Putamen (tissue), 1 donor: ENCODE results near the gene CCIN.
"Not testable (repeated sequence)": the region's sequence is repeated elsewhere in the genome, so short reads cannot be mapped to it uniquely, and the experiment has no call there.

Experiments
- DNase-seq: peaks from one replicate; pipeline ENCODE4 v3.0.0-alpha.2; 2016; ENCODE audit warnings: low spot score

Gene CCIN

GRCh38 chr9:36169166-36169565, at the start of gene CCIN:
CCIN (plus strand) TSS chr9:36169388; CDS start chr9:36169503, 115 bp downstream.
- DNase-seq: no peak

DNA sequence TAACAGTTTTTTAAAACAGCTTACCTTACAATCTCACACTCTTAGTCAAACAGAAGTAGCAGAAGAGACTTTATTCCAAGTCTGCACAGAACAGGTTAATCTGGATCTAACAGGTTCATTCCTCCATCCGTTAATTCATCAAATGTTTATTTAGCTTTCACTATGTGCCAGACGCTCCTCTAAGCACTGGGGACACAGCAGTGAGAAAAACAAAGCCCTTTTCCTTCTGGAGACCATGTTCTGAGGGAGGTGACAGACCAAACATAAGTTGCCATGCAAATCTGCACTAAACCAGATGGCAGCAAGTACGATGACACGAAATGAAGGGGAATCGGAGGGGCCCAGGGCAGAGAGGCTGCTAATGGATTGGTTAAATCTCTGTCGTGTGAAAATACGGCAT, 49.7 kb upstream of the CCIN start:
- DNase-seq: no peak

GRCh38 chr9:36120705-36121104, 48.5 kb upstream of the CCIN start:
- DNase-seq: no peak

DNA sequence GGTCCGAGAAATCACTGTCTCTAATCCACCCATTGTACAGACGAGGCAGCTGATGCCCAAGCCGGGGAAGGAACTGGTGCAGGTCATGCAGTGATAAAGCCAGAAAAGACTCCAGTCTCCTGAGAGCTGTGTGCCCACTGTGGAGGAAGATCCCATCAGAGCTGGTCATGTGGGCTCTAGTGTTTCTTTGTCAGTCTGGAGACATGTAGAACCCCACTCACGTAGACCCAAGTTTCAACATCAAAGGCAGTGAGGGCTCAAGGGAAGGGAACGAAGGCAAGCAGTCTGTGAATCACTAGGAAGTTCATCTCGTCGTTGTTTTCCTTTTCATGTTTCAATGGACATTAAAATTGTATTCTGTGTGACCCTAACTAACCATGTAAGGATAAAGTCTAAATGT, 47.2 kb upstream of the CCIN start:
- DNase-seq: no peak

GRCh38 chr9:36123515-36123914, 45.7 kb upstream of the CCIN start:
- DNase-seq: no peak

DNA sequence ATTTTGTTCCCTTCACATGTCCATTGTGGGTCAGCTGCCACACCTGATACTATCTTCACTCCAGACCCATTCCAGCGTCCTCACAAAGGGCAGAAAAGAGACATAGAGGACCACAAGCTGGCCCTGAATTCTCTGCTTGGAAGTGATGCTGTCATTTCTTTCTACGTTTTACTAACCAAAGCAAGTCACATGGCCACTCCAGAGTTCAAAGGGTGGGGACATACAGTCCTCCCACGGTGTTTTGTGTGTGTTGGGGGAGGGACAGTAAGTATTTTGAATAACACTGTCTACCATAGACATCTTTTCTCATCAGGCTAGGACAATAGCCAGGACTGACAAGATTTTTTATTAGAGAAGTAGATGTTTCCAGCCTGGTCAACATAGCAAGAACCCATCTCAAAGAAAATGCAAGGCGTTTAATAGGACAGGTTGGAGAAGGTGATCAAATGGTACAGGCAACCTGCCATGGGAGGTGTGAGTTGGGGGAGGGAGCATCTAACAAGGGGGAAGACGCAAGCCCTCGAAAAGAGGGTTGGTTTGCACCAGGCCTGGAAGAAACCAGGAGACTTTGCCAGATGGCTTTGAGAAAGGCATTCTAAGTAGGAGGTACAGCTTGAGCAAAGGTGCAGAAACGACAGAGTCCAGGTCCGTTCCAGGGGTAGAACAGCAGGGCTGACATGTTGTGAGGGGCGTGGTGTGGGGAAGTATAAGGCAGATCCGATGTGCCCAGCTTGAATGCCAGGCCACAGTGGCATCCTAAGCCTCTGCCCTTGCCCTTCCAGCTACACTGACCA, 43.9 kb upstream of the CCIN start:
- no peak for DNase-seq

GRCh38 chr9:36126016-36126730, 43.0 kb upstream of the CCIN start:
- no peak for DNase-seq

- no peak for DNase-seq
Observed at GRCh38 chr9:36127652-36128244, 41.4 kb upstream of the CCIN start.

DNA sequence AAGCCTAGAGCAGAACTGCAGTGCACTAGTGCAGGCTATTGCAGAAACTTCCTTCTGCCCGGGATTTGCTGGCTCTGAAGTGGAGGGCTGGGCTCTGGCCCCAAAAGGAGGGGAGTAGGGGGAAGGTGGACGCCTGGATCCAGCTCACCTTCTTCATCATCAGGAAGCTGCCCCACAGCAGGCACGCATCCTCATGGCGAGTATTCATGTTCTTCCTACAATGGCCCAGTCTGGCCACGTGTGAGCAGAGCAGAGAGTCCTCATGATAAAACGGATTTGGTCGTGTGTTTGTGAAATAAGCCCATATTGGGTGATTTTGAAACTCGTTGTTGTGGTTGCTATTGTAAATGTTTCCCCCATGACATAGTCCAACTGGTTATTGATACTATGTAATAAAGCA, 40.8 kb upstream of the CCIN start:
- no peak for DNase-seq

DNA sequence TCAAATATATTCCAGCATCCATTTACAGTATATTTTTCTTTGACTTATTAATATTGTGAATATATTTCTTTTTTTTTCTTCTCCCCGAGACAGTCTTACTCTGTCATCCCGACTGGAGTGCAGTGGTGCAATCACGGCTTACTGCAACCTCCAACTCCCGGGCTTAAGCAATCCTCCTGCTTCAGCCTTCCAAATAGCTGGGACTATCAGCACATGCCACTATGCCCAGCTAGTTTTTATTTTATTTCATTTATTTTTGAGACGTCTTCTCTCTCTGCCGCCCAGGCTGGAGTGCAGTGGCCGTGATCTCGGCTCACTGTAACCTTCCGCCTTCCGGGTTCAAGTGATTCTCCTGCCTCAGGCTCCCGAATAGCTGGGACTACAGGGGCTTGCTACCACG, 40.0 kb upstream of the CCIN start:
- no peak for DNase-seq

DNA sequence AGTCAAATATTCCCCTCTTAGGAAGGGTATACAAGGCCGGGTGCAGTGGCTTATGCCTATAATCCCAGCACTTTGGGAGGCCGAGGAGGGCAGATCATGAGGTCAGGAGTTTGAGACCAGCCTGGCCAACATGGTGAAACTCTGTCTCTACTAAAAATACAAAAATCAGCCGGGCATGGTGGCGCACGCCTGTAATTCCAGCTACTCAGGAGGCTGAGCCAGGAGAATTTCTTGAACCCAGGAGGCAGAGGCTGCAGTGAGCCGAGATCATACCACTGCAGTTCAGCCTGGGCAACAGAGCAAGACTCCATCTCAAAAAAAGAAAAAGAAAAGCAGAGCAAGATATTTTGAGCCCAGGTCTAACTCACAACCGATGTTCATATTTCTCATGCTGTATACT, 37.5 kb upstream of the CCIN start:
- not testable (repeated sequence) for DNase-seq

DNA sequence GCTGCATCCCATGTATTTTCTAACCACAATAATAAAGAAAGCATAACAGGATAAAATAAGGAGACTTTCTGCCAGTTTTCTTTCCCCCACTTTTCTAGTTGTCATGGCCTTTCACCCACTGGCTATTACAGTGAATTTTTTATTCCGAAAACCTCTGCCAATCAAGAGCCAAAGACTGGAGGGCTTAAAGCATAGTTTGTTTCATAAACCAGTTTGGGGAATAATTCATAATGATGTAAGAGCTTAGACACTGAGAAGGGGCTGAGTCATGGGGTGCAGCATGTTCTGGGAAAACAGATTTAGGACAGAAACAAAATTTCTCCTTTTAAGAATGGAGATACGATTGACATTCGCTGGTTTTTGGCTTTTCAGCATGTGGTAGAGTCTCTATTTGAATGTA, 37.1 kb upstream of the CCIN start:
- DNase-seq: no peak

DNA sequence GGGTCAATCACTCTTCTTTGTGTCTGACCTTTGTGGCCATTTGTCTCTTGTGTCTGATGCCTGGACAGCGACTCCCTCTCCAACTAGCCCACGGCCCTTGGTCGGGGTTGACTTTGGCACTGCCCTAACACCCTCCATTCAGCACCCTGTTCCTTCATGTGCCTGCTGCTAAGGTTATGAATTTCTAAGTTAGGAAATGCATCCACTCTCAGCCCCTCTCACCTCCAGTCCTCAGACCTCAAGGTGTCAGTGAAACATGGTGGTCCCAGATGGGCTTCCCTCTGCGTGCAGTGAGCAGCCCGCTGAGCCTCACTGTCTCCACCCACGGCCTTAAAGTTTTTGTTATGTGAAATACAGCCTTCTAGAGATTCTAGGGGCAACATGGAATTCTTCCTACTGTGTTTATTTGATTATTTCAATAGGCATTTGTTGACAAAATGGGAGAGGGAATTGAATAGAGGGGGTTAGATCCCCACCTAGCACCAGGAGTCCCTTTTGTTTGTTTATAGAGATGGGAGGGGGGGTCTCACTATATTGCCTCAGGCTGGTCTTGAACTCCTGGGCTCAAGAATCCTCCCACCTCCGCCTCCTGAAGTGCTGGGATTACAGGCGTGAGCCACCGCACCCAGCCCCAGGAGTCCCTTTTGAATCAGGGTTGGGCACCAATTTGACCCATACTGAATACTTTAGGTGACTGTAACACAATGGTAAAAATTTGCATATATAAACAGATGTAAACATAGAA, 34.3 kb upstream of the CCIN start:
- no peak for DNase-seq

DNA sequence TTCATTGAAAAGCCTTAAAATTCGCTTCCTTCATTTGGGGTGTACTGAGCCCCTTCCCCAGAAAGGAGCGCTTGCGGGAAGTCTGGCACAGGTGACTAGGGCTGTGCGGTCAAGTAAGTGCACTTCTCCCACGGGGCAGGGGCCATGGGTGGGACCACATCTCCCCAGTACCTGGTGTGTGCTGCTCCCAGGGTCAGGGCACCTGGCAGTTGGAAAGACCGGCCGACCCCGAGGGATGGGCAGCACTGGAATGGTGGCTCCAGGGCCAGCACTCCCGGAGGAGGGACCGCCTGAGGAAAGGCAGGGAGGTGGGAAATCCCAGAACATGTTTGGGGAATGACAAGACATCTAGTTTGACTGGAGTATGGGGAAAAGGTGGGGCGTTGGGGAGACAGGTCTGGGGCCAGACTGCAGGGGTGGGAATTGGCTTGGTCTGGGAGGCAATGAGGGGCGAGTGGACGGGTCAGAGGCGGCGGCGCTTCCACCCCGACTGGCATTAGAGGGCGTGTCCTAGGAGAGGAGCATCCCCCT, 33.4 kb upstream of the CCIN start:
- DNase-seq: no peak

DNA sequence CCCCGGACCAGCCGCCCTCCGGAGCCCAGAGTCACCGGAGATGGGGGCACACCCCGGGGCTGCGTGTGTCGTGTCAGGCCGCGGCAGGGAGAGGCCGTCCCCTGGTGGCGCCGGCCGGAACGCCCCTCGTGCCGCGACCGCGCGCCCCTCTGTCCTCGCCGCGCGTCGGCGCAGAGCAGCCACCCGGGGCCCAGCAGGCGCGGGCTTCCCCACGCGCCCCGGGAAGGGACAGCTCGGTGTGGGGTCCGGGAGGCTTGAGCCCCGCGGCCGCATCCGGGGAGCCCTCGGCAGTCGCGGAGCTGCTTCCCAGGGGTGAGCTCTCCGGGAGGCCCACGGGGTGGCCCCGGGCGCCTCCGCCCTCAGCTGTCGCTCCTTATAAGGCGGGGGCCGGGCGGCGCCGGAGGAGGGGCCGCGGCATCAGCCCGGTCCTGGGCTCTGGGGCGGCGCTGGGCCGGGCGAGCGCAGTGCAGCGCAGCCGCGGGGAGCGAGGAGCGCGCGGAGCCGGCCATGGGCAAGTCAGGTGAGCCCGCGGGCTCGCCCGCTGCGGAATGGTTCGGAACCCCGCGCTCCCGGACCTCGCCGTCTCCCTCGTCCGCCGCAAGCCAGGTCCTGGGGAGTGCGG, 32.8 kb upstream of the CCIN start, which contains the start of gene GLIPR2:
Gene GLIPR2 (plus strand): TSS at position 462 of the 622 bp plus-strand sequence. CDS start 46 bp downstream, at position 508.
- peak; percentile 82 for DNase-seq

- DNase-seq: no peak
Observed at GRCh38 chr9:36136894-36137391, 32.2 kb upstream of the CCIN start.

DNA sequence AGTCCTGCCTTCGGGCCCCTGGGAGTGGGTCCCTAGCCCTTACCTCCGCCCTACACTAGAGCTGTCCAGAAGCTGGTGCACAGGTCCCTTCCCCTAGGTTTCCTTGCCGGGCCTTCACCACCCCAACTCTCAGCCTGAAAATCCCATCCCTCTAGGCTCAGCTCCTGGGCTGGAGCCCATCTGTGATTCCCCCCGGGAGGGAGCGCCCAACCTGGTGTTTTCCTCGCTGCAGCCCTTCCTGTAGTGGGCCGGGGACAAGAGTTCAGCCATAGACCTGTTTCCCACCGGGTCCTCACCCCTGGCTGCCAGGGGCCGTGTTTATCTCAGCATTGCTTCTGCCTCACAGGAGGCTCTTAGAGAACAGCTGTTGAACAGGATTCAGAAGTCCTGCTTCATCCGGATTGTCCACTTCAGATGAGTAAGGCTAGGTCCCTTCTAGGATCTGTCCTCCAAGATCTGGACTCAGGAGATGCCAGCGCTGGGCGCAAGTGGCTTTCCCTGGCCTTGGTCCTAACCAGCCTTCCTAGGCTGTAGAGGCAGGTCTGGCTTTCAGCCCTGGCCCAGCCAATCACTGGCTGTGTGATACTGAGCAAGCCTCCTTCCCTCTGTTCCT, 31.7 kb upstream of the CCIN start:
- no peak for DNase-seq

DNA sequence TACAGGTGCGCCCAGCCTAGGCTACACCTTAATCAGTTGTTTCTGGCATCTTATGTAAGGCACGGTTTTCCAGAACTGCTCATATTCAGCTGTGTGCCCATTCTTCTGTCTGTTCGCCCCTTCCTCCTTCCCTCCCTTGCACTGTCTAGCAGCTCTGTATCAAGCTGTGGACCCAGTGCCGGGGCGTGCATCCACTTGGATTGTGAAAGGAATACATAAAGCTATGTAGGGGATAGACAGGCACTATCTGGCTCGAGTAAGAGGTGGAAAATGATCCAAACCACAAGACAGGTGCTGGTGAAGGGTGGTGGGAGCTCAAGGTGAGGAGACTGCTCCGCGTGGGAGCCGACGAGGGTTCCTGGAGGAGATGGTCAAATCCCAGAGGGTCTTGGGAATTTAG, 30.7 kb upstream of the CCIN start:
- no peak for DNase-seq

- DNase-seq: no peak
Observed at GRCh38 chr9:36138901-36139300, 30.3 kb upstream of the CCIN start.

DNA sequence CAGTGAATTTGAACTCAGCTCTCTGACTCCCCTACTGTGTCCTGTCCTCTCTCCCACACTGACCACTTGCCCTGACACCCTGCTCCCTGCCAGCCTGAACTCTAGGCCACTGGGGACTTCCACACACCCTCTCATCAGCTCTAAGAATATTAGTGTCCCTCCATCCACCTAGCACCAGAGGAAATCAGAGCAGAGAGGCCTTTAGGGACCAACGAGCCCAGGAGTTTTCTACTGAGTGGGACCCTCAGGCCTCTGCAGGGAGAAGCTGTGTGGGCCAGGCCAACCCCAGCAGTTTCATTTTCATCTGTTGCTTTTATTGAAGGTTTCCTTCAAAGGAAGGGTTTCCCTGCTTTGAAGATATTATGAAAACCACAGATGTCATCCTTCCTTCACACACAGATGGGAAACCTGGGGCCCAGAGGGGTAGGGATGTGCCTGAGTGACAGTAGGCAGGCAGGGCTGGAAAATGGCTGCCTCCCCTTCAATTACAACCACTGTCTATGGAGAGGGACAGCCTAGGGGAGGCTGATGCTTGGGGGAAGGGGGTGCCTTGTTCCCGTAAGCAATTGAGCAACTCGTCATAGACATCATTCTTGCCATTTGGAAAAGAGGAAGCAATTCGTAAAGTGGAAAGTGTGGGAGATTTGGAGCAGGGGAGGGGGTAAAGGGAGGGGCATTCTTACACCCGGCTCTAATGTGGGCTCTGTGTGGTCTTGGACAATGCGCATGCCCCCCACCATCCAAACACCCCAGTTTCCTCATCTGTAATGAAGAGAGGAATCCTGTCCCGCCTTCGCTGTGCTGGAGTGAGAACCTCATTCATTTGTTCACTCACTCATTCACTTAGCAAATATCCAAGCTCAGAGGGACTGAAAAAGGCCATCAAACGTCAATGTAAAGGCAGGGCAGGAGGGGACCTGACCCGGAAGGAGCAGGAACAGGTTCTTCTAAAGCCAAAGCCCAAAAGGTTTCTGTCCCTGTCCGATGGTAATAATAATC, 28.8 kb upstream of the CCIN start:
- no peak for DNase-seq
